Measurements from ENCODE around the gene SMAD7.

Gene SMAD7

GRCh38 chr18:48929941-48930713 lies 20.6 kb downstream of the SMAD7 start:
- DNase-seq (ENCODE audit: low read depth), result peak; percentile 97

DNA sequence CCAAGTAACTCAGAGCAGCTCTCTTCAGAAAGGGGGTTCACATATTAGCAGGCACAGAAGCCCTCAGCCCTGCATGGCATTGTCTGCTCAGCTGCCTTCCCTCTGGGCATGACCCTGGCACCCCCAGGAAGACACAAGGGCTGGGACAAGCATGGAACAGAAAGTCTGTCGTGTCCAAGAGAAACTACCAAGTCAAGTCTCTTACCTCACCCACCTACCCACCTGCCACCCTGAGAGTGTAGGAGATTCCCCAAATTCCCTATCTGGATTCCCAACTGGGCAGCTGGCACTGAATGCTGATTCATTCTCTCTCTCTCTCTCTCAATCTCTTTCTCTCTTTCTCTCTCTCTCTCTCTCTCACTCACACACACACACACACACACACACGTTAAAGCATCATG lies 21.6 kb downstream of the SMAD7 start:
- peak; percentile 43 for DNase-seq (ENCODE audit: low read depth)

GRCh38 chr18:48928787-48929186 lies 22.0 kb downstream of the SMAD7 start:
- peak; percentile 67 for DNase-seq (ENCODE audit: low read depth)

- DNase-seq (ENCODE audit: low read depth), result no peak
Measured at GRCh38 chr18:48927286-48928080, 23.3 kb downstream of the SMAD7 start.

GRCh38 chr18:48926420-48926857 lies 24.3 kb downstream of the SMAD7 start:
- DNase-seq (ENCODE audit: low read depth), result no peak

DNA sequence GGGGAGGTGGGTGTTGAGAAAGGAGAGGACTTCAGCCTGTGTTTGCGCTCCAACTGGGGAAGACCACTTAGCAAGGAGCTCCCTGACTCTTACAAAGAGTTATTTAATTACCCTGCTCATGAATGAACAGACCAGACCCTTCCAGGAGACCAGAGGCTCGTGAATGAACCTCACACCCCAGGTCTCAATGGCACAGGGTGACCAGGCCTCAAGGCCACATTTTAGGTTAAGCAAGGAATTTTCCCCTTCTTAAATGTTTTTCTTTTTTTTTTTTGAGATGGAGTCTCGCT lies 25.3 kb downstream of the SMAD7 start:
- DNase-seq (ENCODE audit: low read depth), result no peak

GRCh38 chr18:48924630-48925490 lies 25.9 kb downstream of the SMAD7 start:
- no peak for DNase-seq (ENCODE audit: low read depth)

GRCh38 chr18:48923746-48924629 lies 26.8 kb downstream of the SMAD7 start:
- peak; percentile 83 for DNase-seq (ENCODE audit: low read depth)

GRCh38 chr18:48922801-48923730 lies 27.7 kb downstream of the SMAD7 start:
- DNase-seq (ENCODE audit: low read depth), result peak; percentile 96

- no peak for DNase-seq (ENCODE audit: low read depth)
Measured at GRCh38 chr18:48922226-48922800, 28.5 kb downstream of the SMAD7 start.

DNA sequence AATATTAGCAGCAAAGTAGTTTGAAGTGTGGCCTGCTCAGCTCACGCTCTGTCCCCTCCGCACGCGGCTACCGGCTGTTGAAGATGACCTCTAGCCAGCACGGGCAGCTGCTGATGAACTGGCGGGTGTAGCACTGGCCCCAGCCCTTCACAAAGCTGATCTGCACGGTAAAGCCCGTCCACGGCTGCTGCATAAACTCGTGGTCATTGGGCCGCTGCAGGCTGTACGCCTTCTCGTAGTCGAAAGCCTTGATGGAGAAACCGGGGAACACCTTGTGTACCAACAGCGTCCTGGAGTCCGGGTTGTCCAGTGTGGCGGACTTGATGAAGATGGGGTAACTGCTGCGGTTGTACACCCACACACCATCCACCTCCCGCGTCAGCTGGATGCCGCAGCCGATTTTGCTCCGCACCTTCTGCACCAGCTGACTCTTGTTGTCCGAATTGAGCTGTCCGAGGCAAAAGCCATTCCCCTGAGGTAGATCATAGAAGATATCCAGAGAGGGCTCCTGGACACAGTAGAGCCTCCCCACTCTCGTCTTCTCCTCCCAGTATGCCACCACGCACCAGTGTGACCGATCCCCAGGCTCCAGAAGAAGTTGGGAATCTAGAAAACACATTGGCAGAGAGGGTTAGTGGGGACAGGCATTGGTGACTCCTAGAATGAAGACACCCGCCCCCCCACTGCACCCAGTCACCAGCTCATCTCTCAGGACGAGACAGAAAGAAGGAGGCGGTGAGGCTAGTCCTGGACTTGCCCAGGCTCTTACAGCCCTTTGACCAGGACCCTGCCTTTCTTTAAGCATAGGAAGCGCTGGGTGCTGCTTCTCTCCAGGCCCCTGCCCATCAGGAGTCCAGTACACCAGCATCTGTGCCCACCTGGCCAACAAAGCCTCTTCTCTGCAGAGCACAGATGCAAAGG lies 29.2 kb downstream of the SMAD7 start:
- DNase-seq (ENCODE audit: low read depth), result no peak

DNA sequence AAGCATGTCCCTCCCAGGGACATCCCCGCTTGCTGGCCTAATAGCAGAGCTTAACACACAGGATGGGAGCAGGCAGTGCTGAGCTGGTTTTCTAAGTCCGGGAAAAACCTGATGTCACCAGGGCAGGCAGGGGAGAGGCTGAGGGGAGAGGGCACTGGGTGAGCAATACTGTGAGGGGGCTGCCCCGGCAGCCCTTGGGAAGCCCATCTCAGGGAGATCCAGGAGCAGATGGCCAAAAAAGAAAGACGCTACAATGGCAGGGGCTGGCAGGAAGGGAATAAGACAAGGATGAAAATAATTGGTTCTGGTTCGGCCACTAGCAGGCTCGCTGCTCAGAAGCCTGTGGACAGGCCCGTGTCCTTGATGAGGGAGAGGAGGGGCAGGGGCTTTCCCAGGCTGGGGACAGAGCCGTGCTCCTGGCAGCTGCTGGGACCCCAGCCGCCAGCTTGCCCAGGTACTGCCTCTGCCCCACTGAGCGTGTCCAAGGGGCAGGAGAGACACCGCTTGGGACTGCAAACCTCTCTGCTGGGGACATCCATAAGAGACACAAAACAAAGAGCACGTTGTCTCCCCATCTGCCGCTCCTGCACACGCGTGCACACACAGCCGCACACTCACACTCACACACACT lies 30.2 kb downstream of the SMAD7 start:
- no peak for DNase-seq (ENCODE audit: low read depth)

GRCh38 chr18:48919547-48919946 lies 31.2 kb downstream of the SMAD7 start:
- DNase-seq (ENCODE audit: low read depth), result no peak

- DNase-seq (ENCODE audit: low read depth), result no peak
Measured at GRCh38 chr18:48918660-48919456, 31.9 kb downstream of the SMAD7 start.

GRCh38 chr18:48917579-48918517 lies 32.9 kb downstream of the SMAD7 start:
- no peak for DNase-seq (ENCODE audit: low read depth)

GRCh38 chr18:48915626-48916425 lies 34.9 kb downstream of the SMAD7 start:
- peak; percentile 54 for DNase-seq (ENCODE audit: low read depth)
